ENCODE results near the gene SKIC2.
A peak's percentile ranks its signal among the peaks of the same experiment; 100 is the strongest.

Gene SKIC2

DNA sequence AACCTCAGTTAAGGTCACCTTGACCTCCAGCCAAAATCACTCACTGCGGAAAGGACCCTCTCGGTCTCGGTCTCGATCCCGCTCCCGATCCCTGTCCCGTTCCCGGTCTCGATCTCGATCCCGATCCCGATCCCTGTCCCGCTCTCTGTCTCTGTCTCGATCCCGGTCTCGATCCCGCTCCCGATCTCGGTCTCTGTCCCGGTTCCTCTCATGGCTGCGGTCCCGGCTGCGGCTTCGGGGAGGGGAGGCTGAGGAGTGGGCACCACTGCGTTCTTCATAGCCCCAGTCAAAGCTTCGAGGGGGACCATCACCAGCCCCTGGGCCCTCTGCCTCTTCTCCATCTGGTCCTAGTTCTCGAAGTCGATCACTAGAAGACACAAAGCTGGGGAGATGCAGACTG, 4.5 kb upstream of the SKIC2 start:
- no peak overlapping the region for H3K27ac ChIP-seq (replicated peaks)
- H3K4me3 ChIP-seq (replicated peaks; ENCODE audit: insufficient read depth, low read length) = no peak overlapping the region
- TF ChIP-seq POLR2AphosphoS5 (IDR thresholded peaks at IDR 0.05; ENCODE audit: low read depth) (no peak), SPI1 (IDR thresholded peaks at IDR 0.05; ENCODE audit: borderline replicate concordance, low read depth) (no peak), GABPA (IDR thresholded peaks at IDR 0.05; ENCODE audit: low read depth) (no peak)
- TF ChIP-seq, protein P1, sequence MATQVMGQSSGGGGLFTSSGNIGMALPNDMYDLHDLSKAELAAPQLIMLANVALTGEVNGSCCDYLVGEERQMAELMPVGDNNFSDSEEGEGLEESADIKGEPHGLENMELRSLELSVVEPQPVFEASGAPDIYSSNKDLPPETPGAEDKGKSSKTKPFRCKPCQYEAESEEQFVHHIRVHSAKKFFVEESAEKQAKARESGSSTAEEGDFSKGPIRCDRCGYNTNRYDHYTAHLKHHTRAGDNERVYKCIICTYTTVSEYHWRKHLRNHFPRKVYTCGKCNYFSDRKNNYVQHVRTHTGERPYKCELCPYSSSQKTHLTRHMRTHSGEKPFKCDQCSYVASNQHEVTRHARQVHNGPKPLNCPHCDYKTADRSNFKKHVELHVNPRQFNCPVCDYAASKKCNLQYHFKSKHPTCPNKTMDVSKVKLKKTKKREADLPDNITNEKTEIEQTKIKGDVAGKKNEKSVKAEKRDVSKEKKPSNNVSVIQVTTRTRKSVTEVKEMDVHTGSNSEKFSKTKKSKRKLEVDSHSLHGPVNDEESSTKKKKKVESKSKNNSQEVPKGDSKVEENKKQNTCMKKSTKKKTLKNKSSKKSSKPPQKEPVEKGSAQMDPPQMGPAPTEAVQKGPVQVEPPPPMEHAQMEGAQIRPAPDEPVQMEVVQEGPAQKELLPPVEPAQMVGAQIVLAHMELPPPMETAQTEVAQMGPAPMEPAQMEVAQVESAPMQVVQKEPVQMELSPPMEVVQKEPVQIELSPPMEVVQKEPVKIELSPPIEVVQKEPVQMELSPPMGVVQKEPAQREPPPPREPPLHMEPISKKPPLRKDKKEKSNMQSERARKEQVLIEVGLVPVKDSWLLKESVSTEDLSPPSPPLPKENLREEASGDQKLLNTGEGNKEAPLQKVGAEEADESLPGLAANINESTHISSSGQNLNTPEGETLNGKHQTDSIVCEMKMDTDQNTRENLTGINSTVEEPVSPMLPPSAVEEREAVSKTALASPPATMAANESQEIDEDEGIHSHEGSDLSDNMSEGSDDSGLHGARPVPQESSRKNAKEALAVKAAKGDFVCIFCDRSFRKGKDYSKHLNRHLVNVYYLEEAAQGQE (IDR thresholded peaks at IDR 0.05; ENCODE audit: insufficient replicate concordance, low read depth) = no peak
- no peaks in the 10 kb centered on the region for H3K27me3 ChIP-seq (ENCODE audit: insufficient read depth, poor library complexity, severe bottlenecking)
- no peak for DNase-seq (ENCODE audit: low read depth in 1 of 2, low spot score in 1 of 2)

DNA sequence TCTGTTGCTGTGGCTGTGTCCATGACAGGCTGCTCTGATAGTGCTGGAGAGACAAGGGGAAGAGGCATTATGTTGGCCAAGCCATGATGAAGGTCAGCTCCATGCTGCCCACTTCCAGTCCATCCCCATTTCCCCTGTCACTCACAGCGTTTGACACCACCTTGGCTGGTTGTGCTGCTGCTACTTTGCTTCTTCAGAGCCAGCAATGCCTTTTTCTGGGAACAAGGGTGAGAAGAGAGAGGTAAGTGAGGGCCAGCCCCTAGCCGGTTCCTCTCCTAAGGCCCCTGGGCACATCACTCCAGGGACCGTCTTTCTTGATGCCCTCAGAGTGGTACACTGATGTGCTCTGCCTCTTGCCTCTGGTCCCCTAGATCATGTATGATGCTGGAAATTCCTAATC, 2.2 kb upstream of the SKIC2 start:
- Histone ChIP-seq H3K27ac (replicated peaks) (no peak overlapping the region), H3K4me3 (replicated peaks; ENCODE audit: insufficient read depth, low read length) (no peak overlapping the region), H3K27me3 (ENCODE audit: insufficient read depth, poor library complexity, severe bottlenecking) (no peaks in the 10 kb centered on the region)
- no peak for TF ChIP-seq GABPA (IDR thresholded peaks at IDR 0.05; ENCODE audit: low read depth)
- TF ChIP-seq, protein P1 (IDR thresholded peaks at IDR 0.05; ENCODE audit: insufficient replicate concordance, low read depth) = no peak
- TF ChIP-seq, protein P2, sequence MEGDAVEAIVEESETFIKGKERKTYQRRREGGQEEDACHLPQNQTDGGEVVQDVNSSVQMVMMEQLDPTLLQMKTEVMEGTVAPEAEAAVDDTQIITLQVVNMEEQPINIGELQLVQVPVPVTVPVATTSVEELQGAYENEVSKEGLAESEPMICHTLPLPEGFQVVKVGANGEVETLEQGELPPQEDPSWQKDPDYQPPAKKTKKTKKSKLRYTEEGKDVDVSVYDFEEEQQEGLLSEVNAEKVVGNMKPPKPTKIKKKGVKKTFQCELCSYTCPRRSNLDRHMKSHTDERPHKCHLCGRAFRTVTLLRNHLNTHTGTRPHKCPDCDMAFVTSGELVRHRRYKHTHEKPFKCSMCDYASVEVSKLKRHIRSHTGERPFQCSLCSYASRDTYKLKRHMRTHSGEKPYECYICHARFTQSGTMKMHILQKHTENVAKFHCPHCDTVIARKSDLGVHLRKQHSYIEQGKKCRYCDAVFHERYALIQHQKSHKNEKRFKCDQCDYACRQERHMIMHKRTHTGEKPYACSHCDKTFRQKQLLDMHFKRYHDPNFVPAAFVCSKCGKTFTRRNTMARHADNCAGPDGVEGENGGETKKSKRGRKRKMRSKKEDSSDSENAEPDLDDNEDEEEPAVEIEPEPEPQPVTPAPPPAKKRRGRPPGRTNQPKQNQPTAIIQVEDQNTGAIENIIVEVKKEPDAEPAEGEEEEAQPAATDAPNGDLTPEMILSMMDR (IDR thresholded peaks at IDR 0.05; ENCODE audit: insufficient read depth, low read length) = no peak
- no peak for TF ChIP-seq POLR2AphosphoS5 (IDR thresholded peaks at IDR 0.05; ENCODE audit: low read depth)
- no peak for TF ChIP-seq SPI1 (IDR thresholded peaks at IDR 0.05; ENCODE audit: borderline replicate concordance, low read depth)
- no peak for DNase-seq (ENCODE audit: low read depth in 1 of 2, low spot score in 1 of 2)

DNA sequence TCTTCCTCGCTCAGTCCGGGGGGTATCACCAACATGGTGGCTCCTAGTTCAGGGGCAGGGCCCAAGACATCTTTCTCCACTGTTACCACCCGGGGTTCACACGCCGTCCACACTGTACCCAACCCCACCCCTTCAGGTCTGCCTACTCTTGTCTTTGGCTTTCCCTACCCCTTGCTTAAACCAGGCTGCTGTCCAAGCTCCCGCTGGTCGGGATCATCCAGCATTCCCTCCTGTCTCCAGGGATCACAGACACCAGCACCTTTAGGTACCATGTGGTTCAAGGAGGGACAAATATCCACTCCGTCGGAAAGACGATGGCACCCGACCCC, 599 bp upstream of the SKIC2 start:
- Histone ChIP-seq H3K27ac (replicated peaks) (peak overlapping the region; percentile 82), H3K4me3 (replicated peaks; ENCODE audit: insufficient read depth, low read length) (peak overlapping the region; percentile 74), H3K27me3 (ENCODE audit: insufficient read depth, poor library complexity, severe bottlenecking) (no peaks in the 10 kb centered on the region)
- DNase-seq (ENCODE audit: low read depth in 1 of 2, low spot score in 1 of 2) = no peak
- TF ChIP-seq POLR2AphosphoS5 (IDR thresholded peaks at IDR 0.05; ENCODE audit: low read depth) (no peak), SPI1 (IDR thresholded peaks at IDR 0.05; ENCODE audit: borderline replicate concordance, low read depth) (no peak), GABPA (IDR thresholded peaks at IDR 0.05; ENCODE audit: low read depth) (no peak)
- TF ChIP-seq, protein P2 (IDR thresholded peaks at IDR 0.05; ENCODE audit: insufficient read depth, low read length) = no peak
- TF ChIP-seq, protein P1 (IDR thresholded peaks at IDR 0.05; ENCODE audit: insufficient replicate concordance, low read depth) = no peak

All from HL-60 (cell line).